Thyroid gland (tissue), 4 donors: ENCODE results near the gene TET3. TPM values are rescaled to one million over a fixed set of nuclear protein-coding genes. Genes with fewer than 3 reads are reported as not detected.

Experiments
- DNase-seq, 2 donors: peaks; one replicate each; pipeline ENCODE4 v3.0.0-alpha.2; 2019
- H3K27ac ChIP-seq, 3 donors: fragments of 200-600 bp; sonication (generic); 1 replicate in 2 of 3; 2 replicates in 1 of 3; pipeline ENCODE4 v1.5.1; 2016 to 2019; ENCODE audit warnings: mild to moderate bottlenecking in 1 of 3, moderate library complexity in 1 of 3
- H3K27me3 ChIP-seq: fragments of 200-600 bp; sonication (generic); one replicate; pipeline ENCODE4 v1.5.1; 2019
- H3K36me3 ChIP-seq, 2 donors: fragments of 200-600 bp; sonication (generic); one replicate each; pipeline ENCODE4 v1.5.1; 2016 to 2019
- H3K4me1 ChIP-seq, 2 donors: fragments of 200-600 bp; sonication (generic); one replicate each; pipeline ENCODE4 v1.5.1; 2017 to 2019
- H3K4me3 ChIP-seq, 3 donors: fragments of 200-600 bp; sonication (generic); replicated peaks in 1 of 3; 1 replicate in 2 of 3; 2 replicates in 1 of 3; pipeline ENCODE4 v1.5.1; 2016; ENCODE audit warnings: mild to moderate bottlenecking in 1 of 3
- H3K9me3 ChIP-seq: fragments of 200-600 bp; sonication (generic); one replicate; pipeline ENCODE4 v1.5.1; 2017
- CTCF ChIP-seq, 6 experiments: fragments of 200-600 bp in 3 of 6; fragments of 450-650 bp in 3 of 6; sonication (generic) in 3 of 6; IDR thresholded peaks; one replicate each; pipeline ENCODE4 v1.5.1; 2016 to 2019; ENCODE audit warnings: antibody characterized with exemption in 6 of 6, mild to moderate bottlenecking in 2 of 6, inconsistent platforms in 1 of 6, moderate library complexity in 1 of 6
- POLR2A ChIP-seq, 2 donors: fragments of 450-650 bp; IDR thresholded peaks; one replicate each; pipeline ENCODE4 v1.6.1; 2017; ENCODE audit warnings: antibody characterized with exemption in 2 of 2, mild to moderate bottlenecking in 2 of 2, moderate library complexity in 1 of 2
- WGBS, 2 donors: methylation state at CpG; one replicate each; pipeline ENCODE4 v1.1.5; 2017; 5-methylcytosine and 5-hydroxymethylcytosine counted together
- intact Hi-C: fragments of 100-400 bp; cut with DNase I; formaldehyde crosslinking; loops from one replicate; pipeline ENCODE4 v1.15.1; 2023
- total RNA-seq, 4 donors: library from RNA; depleted of rRNA; stranded (reverse); fragments of >200 nt; gene quantifications; one replicate each; pipeline ENCODE4 v1.2.3, GENCODE V29; 2016

Gene TET3
- total RNA-seq, 4 donors from 2014 or later = 6.4 to 10.8 (median 7.5) TPM

DNA sequence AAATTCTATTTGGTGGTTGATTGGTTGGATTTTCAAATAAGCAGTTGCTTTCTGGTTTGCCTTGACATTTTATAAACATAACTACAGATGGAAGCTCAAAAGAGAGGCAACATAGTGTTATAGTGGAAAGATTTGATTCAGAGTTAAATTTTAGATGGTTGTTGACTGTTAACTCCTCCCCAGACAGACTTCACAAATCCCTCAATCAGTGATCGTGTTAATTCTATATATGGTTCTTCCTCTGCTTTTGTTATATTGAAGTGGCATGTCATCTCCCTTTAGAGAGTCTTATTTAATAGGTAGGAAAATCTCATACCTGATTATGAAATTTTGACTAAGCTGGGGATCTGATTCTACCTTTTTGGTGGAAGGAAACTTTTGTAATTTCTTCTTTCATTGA is 38.5 kb upstream of the TET3 start:
- Histone ChIP-seq H3K4me1 (no peaks in the 10 kb centered on the region), H3K36me3 (peaks cover 18 to 31% of the 10 kb centered on the region in 2 donors), H3K27ac (no peak overlapping the region), H3K9me3 (no peaks in the 10 kb centered on the region), H3K4me3 (no peak overlapping the region), H3K27me3 (no peaks in the 10 kb centered on the region)
- no peak for TF ChIP-seq CTCF (IDR thresholded peaks at IDR 0.05)
- no peak for TF ChIP-seq POLR2A (IDR thresholded peaks at IDR 0.05)
- no peak for DNase-seq
- WGBS, 2 donors = 95 to 97% methylated on average over 1 of the region's 1 CpG
- intact Hi-C loops = no loop called here

- no peak for DNase-seq
- WGBS, 2 donors = 85 to 90% methylated on average over 3 of the region's 3 CpGs
- Histone ChIP-seq H3K9me3 (no peaks in the 10 kb centered on the region), H3K36me3 (peaks cover 22 to 34% of the 10 kb centered on the region in 2 donors), H3K27me3 (no peaks in the 10 kb centered on the region), H3K4me1 (no peaks in the 10 kb centered on the region), H3K4me3 (no peak overlapping the region), H3K27ac (no peak overlapping the region)
- intact Hi-C loops = no loop called here
- TF ChIP-seq CTCF (IDR thresholded peaks at IDR 0.05) (no peak), POLR2A (IDR thresholded peaks at IDR 0.05) (no peak)
Observed at GRCh38 chr2:73946666-73947065, 38.0 kb upstream of the TET3 start.

- Histone ChIP-seq H3K9me3 (no peaks in the 10 kb centered on the region), H3K4me3 (no peak overlapping the region), H3K36me3 (peaks cover 22 to 37% of the 10 kb centered on the region in 2 donors), H3K27ac (no peak overlapping the region), H3K4me1 (no peaks in the 10 kb centered on the region), H3K27me3 (no peaks in the 10 kb centered on the region)
- 90 to 96% methylated on average over 5 of the region's 5 CpGs for WGBS, 2 donors
- DNase-seq = no peak
- intact Hi-C loops = no loop called here
- TF ChIP-seq CTCF (IDR thresholded peaks at IDR 0.05) (no peak), POLR2A (IDR thresholded peaks at IDR 0.05) (no peak)
Observed at GRCh38 chr2:73947412-73948018, 37.2 kb upstream of the TET3 start.

DNA sequence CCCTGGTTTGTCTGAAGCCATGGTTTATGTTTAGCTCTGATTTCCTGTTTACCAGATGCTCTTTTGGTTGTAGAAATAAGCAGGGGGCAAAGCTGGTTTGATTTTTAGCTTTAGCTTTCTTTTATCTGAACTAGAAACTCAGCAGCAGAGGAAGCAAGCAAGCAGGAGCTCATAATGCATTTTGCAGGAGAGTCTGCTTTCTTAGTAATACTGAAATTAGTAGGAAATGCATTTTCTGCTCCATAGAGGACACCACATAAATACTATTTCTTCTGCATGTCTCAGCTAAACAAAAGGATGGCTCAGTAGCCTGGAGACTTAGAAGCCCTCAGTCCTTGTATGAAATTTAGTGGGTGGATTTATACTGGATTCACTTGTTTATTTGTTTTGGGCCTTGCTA is 34.9 kb upstream of the TET3 start:
- H3K27me3 ChIP-seq = no peaks in the 10 kb centered on the region
- intact Hi-C loops = no loop called here
- no peaks in the 10 kb centered on the region for H3K9me3 ChIP-seq
- peaks cover 22 to 44% of the 10 kb centered on the region in 2 donors for H3K36me3 ChIP-seq
- H3K4me1 ChIP-seq = no peaks in the 10 kb centered on the region
- TF ChIP-seq POLR2A (IDR thresholded peaks at IDR 0.05) (no peak), CTCF (IDR thresholded peaks at IDR 0.05) (no peak)
- H3K4me3 ChIP-seq = no peak overlapping the region
- no peak for DNase-seq
- H3K27ac ChIP-seq = no peak overlapping the region

DNA sequence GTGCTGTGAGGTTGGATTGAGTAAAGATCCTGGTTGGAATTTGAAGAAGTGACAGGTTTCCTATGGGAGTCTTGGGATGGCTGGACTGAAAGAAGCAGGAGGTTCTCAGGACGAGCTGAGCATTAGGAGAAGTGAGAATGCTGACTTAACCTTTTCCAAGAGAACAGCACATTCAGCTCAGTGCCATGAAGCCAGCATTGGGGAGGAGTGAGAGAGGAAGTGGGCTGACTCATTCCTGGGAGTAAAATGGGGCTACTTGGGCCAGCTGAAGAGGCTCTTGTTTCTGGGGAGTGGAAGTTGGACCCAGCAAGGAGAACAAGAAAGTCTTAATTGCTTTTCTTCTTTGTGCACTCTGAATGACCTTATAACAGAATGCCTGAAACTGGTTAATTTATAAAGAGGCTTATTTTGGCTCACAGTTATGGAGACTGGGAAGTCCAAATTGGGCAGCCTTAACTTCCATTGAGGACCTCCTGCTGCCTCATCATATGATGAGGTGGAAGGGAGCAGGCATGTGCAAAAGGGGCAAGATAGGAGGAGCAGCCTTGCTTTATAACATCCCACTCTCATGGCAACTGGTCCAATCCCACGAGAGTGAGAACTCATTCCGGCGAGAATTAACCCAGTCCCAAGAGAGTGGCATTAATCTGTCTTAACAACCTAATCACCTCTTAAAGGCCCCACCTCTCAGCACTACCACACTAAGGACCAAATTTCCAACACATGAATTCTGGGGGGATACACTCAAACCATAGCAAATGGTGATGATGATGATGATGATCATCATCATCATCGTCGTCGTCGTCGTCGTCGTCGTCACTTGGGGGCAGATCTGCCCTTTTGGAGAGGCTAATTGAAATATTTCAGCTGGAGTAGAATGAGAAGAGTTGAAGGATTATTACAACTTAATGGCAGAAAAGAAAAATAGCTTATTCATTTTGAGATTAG is 31.9 kb upstream of the TET3 start:
- TF ChIP-seq CTCF (IDR thresholded peaks at IDR 0.05) (no peak), POLR2A (IDR thresholded peaks at IDR 0.05) (no peak)
- Histone ChIP-seq H3K27ac (no peak overlapping the region), H3K4me3 (no peak overlapping the region), H3K36me3 (peaks cover 35 to 41% of the 10 kb centered on the region in 2 donors), H3K9me3 (no peaks in the 10 kb centered on the region), H3K4me1 (no peaks in the 10 kb centered on the region), H3K27me3 (no peaks in the 10 kb centered on the region)
- intact Hi-C loops = no loop called here
- DNase-seq = peak in 1 of 2 donors; percentile 12
- WGBS, 2 donors = 66 to 73% methylated on average over 12 of the region's 12 CpGs
